ENCODE measurements around the gene SCLY. TPM values are rescaled to one million over a fixed set of nuclear protein-coding genes. Genes with fewer than 3 reads are reported as not detected.

SCLY gene
- total and polyA plus RNA-seq, 2 of the 8 experiments (the other 6 are each of a cell fraction or from before 2014, with no cell fraction given), result 79.0 to 79.5 TPM

GRCh38 chr2:238022594-238023157, 38.1 kb upstream of the SCLY start:
- 92% methylated on average over 5 of the region's 5 CpGs; no CpG with 5 or more reads in 1 of the 2 experiments for WGBS, 2 experiments (ENCODE audit: extremely low coverage in 1 of 2, insufficient coverage in 1 of 2, insufficient read length in 1 of 2, insufficient replicate concordance in 2 of 2, low coverage in 1 of 2, low lambda C conversion rate in 2 of 2, missing lambda C conversion rate in 1 of 2)

More at GRCh38 chr2:238022594-238023157, 38.1 kb upstream of the SCLY start:
- H4K5ac ChIP-seq (ENCODE audit: insufficient read length, low read depth, low read length), result no peak overlapping the region
- H3K18ac ChIP-seq (ENCODE audit: extremely low read depth, low read length), result no peak overlapping the region
- DNase-seq (ENCODE audit: low read depth in 1 of 2, low spot score in 2 of 2) (no peak), FAIRE-seq (no peak)
- no peak overlapping the region for H2BK12ac ChIP-seq (ENCODE audit: low read depth, low read length)
- no peaks in the 10 kb centered on the region; a peak in 1 of 8 replicates for H3K36me3 ChIP-seq (ENCODE audit: control insufficient read depth in 2 of 4, insufficient read depth in 4 of 4, low read length in 3 of 4)
- H3K9me3 ChIP-seq (ENCODE audit: insufficient read depth in 2 of 2, low read depth in 1 of 2, low read length in 1 of 2), result no peaks in the 10 kb centered on the region
- H3K23me2 ChIP-seq (ENCODE audit: low read depth, low read length), result no peaks in the 10 kb centered on the region
- H2BK5ac ChIP-seq (ENCODE audit: low read depth, low read length), result no peak overlapping the region
- no peaks in the 10 kb centered on the region for H3K27me3 ChIP-seq (replicated peaks in 1 of 4; ENCODE audit: control insufficient read depth in 3 of 4, extremely low read depth in 1 of 4, insufficient read depth in 3 of 4, low read length in 3 of 4)
- no peak overlapping the region for H3K27ac ChIP-seq (ENCODE audit: low read depth, low read length)
- no peak overlapping the region for H3K4ac ChIP-seq (replicated peaks; ENCODE audit: insufficient read length, low read depth, low read length)
- H2BK120ac ChIP-seq (replicated peaks; ENCODE audit: low read depth, low read length), result no peak overlapping the region
- no peak overlapping the region for H3K23ac ChIP-seq (ENCODE audit: insufficient read length)
- peaks cover 0 to 4% (median 3%) of the 10 kb centered on the region in 4 experiments; a peak in 6 of 7 replicates for H3K4me1 ChIP-seq (replicated peaks in 1 of 4; ENCODE audit: control insufficient read depth in 3 of 4, insufficient read depth in 4 of 4, low read length in 3 of 4)
- H3K56ac ChIP-seq (replicated peaks; ENCODE audit: insufficient read length, low read depth, low read length), result no peak overlapping the region
- H4K8ac ChIP-seq (ENCODE audit: extremely low read depth, insufficient read depth, low read length), result no peak overlapping the region
- no peak overlapping the region for H3K14ac ChIP-seq (ENCODE audit: insufficient read length)
- no peak overlapping the region for H3K9ac ChIP-seq (replicated peaks in 1 of 4; ENCODE audit: extremely low read depth in 1 of 4, low read depth in 3 of 4, low read length in 3 of 4)
- TF ChIP-seq SIX5 (IDR thresholded peaks at IDR 0.05; ENCODE audit: low read depth, low read length) (no peak), KDM5A (IDR thresholded peaks at IDR 0.05; ENCODE audit: low read length) (no peak), SUZ12 (IDR thresholded peaks at IDR 0.05; ENCODE audit: low read length) (no peak), FOSL1 (IDR thresholded peaks at IDR 0.05; ENCODE audit: insufficient read depth, low read depth, low read length) (no peak), NANOG (IDR thresholded peaks at IDR 0.05; ENCODE audit: insufficient read depth, low read depth, low read length, poor library complexity, severe bottlenecking) (no peak), CHD1 (IDR thresholded peaks at IDR 0.05; ENCODE audit: low read depth, low read length) (no peak)
- H3K79me2 ChIP-seq (ENCODE audit: control insufficient read depth in 1 of 2, insufficient read depth in 2 of 2, low read length in 2 of 2), result no peaks in the 10 kb centered on the region
- ChIA-PET POLR2A (ENCODE audit: partially characterized antibody) (no interaction called here), CTCF (ENCODE audit: partially characterized antibody) (no interaction called here)
- no peak overlapping the region for H2AK5ac ChIP-seq (ENCODE audit: low read depth, low read length)
- no peak overlapping the region for H2AFZ ChIP-seq (ENCODE audit: low read length)
- H4K20me1 ChIP-seq (replicated peaks in 1 of 2; ENCODE audit: control insufficient read depth in 1 of 2, insufficient read depth in 2 of 2, low read length in 2 of 2), result peaks cover 0 to 12% of the 10 kb centered on the region in 2 experiments
- H2BK20ac ChIP-seq (ENCODE audit: low read length), result no peak overlapping the region
- H4K91ac ChIP-seq (replicated peaks; ENCODE audit: insufficient read length, low read length), result no peak overlapping the region
- no peak overlapping the region for H3K4me2 ChIP-seq (ENCODE audit: insufficient read depth in 1 of 2, low read depth in 2 of 2, low read length in 2 of 2)
- no peak overlapping the region for H2BK15ac ChIP-seq (ENCODE audit: low read length)
- no peaks in the 10 kb centered on the region; the same call in none of the 2 replicates for H3K79me1 ChIP-seq (ENCODE audit: low read depth, low read length)
- no peak overlapping the region for H3K4me3 ChIP-seq (ENCODE audit: extremely low read depth in 1 of 4, insufficient read depth in 2 of 4, low read depth in 3 of 4, low read length in 4 of 4)
